HG02973 (cell line): ENCODE results near the gene BARX1.
"Not testable (repeated sequence)": the region's sequence is repeated elsewhere in the genome, so short reads cannot be mapped to it uniquely, and the experiment has no call there.

Experiments used
- ATAC-seq: cut with Tn5 transposase; IDR thresholded peaks from one replicate; pipeline ENCODE4 v1.9.1; 2021; ENCODE audit warnings: moderate library complexity; ENCODE audit not compliant: unreplicated experiment

BARX1 gene

DNA sequence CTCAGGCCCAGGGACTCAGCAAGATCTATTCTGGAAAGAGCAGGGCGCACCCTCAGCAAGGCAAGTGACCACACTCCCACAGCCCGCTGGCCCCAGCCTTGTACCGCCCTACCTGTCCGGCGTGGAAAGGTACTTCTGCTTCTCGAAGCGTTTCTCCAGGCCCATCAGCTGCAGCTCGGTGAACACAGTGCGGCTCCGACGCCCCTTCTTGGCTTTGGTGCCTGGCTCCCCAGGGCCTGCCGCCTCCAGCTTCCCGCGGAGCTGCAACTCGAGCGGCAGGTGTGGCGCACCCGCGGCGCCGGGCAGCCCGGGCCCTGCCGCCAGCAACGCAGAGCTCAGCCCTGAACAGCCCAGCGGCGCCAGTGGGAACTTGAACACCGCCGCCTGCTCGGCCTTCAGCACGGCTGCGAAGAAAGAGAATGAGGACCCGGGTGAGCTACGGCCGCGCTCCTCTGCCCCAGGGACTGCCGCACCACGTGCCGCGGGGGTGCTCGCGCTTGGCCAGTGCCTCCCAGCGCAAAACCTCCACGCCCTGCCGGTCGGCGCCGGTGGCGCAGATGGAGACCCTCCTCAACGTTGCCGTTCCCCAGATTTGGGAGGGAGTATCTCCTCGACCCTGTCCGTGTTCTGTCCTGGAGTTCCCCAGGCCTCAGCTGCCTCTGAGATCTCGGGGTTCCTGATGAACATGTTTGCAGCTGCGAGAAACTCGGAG is 2.2 kb downstream of the BARX1 start:
- ATAC-seq, result no peak

DNA sequence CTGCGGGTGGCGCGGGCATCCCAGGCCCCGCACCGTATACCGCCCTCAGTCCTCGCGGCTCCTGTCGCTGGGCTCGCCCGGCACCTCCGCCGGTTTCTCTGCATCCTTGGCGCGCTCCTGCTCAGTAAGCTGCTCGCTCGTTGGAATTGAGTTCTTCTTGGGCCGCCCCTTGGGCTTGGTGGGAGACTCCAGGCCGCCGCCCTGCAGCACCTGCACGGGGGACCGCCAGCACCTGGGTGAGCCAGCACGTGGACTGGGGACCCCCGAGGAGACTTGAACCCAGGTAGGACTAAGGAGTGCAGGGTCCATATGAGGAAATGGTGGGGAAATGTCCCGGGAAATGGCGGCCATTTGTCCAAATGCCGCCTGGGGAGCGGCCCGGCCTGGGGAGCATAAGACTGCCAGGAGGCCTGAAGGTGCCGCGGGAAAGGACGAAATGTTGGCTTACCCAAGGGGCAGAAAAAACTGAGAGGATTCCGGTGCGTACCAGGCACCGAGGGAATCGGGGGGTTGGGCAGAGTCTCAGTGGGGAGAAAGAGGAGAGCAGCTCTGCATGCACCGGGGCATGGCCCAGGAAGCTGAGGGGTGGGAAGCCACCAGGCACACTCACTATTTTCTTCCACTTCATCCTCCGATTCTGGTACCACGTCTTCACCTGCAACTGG is 2.9 kb downstream of the BARX1 start:
- no peak for ATAC-seq

DNA sequence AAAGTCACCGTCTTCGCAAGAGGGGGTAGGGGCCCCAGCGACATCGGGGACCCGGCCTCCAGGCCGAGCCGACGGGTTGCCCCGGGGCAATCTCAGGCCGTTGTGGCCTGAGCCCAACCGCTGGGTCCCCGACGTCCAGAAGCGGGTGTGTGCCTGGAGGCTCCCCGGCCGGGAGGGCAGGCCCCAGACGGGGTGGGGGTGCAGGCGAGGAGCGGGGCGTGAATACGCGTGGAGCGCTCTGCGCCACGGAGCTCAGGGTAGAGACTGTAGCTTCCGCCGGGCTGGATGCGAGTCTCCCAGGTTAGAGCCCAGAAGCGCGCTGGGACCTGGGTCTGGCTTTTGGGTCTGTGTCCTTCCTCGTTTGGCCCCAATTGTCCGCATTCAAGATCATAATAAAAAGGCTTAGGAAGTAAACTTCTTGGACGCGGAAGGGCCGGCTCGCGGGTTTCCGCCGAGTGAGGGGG is 3.5 kb downstream of the BARX1 start:
- ATAC-seq, result no peak

DNA sequence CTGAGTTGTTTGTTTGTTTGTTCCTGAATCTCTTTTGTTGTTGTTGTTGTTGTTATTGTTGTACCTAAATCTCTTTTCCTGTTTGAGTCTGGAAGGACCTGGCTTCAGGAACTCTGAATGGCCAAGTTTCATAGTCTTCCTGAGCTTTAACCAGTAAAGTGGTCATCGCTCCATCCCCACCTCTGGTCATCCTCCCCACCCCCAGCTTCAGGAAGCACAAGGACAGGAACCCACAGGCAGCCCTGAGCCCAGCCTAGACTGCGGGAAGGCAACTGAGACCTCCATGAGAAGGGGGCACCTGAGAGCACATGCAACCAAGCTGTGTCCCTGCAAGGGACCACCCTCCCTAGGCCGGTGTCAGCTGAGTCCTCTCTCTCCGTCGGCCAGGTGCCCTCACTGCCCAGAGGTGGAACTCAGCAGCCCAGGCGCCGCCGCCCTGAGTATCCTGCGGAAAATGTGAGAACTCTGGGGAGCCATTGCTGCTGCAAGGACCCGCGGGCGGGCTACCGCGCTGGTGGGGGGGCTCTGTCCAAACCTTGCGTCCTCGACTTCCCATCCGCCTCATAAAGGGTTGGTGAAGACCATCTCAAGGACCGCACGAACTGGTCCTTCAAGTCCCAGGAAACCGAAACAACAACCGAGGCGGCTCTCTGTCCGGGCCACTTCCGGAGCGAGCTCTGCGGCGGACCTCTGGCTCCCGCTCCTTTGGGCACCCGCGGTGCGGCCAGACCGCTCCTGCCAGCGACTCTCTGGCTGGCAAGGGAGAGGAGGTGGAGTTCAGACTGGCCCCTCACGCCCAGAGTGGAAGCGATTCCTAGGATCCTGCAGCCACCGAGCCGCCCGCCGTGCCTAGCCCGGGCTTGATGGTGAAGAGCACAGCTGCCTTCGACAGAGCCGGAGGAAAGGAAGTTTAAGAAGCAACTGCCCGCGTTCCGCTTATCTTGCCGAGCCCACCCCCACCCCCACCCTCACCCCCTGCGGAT is 4.2 kb downstream of the BARX1 start:
- ATAC-seq, result no peak

- no peak for ATAC-seq
Observed at GRCh38 chr9:93949694-93950449, 5.3 kb downstream of the BARX1 start.

DNA sequence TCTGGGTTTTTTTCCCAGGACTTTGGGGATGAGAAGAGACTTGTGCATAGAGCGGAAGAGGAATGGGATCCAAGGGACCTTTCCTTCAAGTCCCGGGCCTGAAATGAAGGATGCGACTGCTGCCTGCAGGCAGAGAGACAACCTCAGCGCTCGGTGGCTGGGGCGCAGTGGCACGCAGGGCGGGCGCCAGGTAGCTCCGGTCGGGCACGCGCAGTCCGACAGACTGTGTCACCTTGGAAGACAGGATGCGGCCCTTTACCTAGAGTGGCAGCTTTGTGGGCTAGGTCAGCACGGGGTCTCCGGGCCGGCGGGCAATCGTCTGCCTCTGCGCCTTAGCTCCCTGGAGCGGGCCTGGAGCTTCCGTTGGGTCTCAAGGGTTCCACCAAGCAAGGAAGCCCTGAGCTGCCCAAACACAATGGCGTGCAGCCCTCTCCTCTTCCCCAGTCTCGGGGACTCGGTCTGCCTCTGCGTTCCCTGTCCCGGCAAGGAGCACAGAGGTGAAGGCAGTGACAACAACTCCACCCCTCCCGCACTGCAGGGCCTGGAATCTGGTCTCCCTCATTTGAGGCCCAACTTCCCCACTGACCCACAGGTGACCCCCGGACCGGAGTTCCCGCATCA is 6.0 kb downstream of the BARX1 start:
- no peak for ATAC-seq

DNA sequence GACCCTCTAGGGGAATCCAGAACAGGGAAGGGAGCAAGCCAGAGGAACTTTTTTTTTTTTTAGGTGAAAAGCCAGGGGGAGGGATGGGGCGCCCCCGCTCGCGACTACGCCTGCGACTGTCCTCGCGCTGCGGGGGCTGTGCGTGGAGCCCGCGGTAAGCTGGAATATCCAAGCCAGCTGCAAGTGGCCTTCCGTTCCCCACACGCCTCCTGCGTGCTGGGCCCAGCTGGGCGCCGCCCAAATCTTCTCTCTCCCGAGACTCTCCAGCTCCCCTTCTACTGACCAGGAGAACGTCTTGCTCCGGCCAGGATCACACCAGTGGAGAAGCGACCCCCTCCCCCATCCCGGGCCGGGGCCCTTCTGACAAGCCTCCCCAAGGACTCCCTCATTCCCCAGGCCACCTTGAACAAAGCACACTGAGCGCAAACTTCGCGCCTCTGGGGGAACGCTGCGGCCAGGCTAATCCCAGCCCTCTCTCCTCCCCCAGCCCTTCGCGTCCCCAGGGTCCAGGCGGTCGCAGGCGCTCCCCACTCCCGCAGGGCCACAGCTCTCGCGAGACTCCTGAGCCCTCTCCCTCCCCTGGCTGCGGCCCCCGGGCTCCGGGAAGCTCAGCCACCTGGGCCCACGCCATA is 6.6 kb downstream of the BARX1 start:
- ATAC-seq, result no peak

DNA sequence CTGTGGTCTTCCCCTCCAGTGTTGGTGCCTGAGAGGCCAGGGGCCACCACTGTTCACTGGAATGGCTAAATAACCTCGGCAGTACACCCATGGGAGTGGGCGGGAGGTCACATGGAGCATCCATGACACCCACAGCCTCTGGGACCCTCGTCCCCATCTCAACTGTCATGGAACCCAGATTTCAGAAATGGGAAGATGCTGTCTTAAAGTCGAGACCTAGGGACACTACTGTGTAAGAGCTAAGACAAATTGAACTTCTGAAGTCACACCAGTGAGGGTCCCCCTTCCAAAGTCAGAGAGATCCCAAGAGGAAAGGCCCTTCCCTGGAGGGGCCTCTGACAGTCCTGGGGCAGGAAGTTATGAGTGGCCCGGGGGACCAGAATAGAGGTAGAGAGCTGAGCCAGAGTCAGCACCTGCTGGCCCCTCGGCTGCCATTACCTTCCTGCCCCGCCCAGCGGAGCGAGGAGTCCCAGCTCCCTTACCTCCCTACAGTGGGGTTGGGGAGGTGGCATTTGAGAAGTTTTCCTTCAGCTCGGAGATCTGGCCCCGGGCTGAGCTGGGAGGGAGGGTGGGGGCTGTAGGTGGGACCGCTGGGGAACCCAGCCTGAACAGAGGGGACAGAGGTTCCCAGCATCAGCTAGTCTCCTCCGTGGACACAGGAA is 7.6 kb downstream of the BARX1 start:
- ATAC-seq, result no peak

GRCh38 chr9:93946338-93946712 is 8.8 kb downstream of the BARX1 start:
- no peak for ATAC-seq

GRCh38 chr9:93945400-93946337 is 9.5 kb downstream of the BARX1 start:
- ATAC-seq, result no peak

DNA sequence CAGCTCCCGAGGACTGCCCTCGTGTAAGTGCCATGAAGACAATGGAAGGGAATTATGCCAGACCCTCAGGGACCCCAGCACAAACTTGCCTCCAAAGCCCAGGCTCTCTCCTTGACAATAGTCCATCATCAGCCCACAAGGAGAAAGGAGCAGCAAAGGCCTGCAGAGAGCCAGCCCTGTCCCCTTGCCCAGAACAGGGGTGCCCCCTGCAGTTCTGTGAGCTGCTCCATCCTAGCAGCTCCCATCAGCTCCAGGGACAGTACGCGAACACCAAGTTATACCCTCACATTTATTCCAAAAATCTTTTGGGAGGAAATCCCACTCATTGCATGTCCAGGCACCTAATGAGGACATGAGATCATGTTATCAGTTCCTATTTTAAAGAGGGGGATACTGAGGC is 11.1 kb downstream of the BARX1 start:
- ATAC-seq, result no peak

- ATAC-seq, result no peak
Observed at GRCh38 chr9:93942161-93942560, 13.0 kb downstream of the BARX1 start.

GRCh38 chr9:93941493-93941892 is 13.7 kb downstream of the BARX1 start:
- ATAC-seq, result no peak

GRCh38 chr9:93940951-93941350 is 14.2 kb downstream of the BARX1 start:
- no peak for ATAC-seq

DNA sequence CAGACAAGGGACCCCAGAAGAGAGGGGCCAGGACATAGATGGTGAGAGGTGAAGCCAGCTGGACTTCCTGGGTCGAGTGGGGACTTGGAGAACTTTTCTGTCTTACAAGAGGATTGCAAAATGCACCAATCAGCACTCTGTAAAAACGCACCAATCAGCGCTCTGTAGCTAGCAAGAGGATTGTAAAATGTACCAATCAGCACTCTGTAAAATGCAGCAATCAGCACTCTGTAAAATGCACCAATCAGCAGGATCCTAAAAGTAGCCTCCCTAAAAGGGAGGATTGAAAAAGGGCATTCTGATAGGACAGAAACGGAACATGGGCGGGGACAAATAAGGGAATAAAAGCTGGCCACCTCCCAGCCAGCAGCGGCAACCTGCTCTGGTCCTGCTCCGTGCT is 15.6 kb downstream of the BARX1 start:
- not testable (repeated sequence) for ATAC-seq

- ATAC-seq, result no peak
Observed at GRCh38 chr9:93937193-93937592, 18.0 kb downstream of the BARX1 start.

- no peak for ATAC-seq
Observed at GRCh38 chr9:93931905-93932304, 23.2 kb downstream of the BARX1 start.

GRCh38 chr9:93930070-93930469 is 25.1 kb downstream of the BARX1 start:
- no peak for ATAC-seq
